Measurements from ENCODE around the gene PLXNA4.

DNA sequence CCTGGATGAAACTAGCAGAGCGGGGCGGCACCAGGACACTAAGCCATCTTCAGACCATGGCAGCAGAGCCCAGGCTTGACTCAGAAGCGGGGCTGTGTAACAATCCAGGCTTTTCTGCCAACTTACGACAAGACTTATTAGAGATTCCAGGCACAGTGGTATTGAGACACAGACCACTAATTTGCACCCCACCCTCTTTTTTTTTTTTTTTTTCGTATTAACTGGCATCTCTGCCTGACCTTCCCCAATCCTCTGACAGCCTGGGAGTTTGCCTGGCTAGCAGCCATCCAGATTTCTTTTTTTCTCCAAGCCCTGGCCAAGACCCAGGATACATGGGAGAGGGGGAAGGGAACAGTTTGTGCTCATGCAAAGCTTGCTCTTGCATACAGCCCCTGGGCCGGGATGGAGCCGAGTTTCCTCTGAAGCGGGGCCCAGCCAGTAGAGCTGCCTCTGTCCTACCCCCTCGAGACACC lies 182.4 kb downstream of the PLXNA4 start:
- TF ChIP-seq, protein P1, sequence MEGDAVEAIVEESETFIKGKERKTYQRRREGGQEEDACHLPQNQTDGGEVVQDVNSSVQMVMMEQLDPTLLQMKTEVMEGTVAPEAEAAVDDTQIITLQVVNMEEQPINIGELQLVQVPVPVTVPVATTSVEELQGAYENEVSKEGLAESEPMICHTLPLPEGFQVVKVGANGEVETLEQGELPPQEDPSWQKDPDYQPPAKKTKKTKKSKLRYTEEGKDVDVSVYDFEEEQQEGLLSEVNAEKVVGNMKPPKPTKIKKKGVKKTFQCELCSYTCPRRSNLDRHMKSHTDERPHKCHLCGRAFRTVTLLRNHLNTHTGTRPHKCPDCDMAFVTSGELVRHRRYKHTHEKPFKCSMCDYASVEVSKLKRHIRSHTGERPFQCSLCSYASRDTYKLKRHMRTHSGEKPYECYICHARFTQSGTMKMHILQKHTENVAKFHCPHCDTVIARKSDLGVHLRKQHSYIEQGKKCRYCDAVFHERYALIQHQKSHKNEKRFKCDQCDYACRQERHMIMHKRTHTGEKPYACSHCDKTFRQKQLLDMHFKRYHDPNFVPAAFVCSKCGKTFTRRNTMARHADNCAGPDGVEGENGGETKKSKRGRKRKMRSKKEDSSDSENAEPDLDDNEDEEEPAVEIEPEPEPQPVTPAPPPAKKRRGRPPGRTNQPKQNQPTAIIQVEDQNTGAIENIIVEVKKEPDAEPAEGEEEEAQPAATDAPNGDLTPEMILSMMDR (IDR thresholded peaks at IDR 0.05), result no peak
- no peak for TF ChIP-seq POLR2A (IDR thresholded peaks at IDR 0.05)
